SJCRH30 (cell line): ENCODE data around the gene SEC31A. TPM values are rescaled to one million over a fixed set of nuclear protein-coding genes. Genes with fewer than 3 reads are reported as not detected.
"Not testable (repeated sequence)": the region's sequence is repeated elsewhere in the genome, so short reads cannot be mapped to it uniquely, and the experiment has no call there.

ENCODE experiments used
- DNase-seq, 2 experiments: peaks; one replicate each; pipeline ENCODE4 v3.0.0-alpha.2; 2015 to 2020
- H3K27ac ChIP-seq: fragments of 250-450 bp; sonication (Bioruptor Pico); 2 replicates; pipeline ENCODE4 v1.5.1; 2020; ENCODE audit warnings: mild to moderate bottlenecking, moderate library complexity
- H3K27me3 ChIP-seq: fragments of 250-450 bp; sonication (Bioruptor Pico); 2 replicates; pipeline ENCODE4 v1.5.1; 2020; ENCODE audit warnings: mild to moderate bottlenecking, moderate library complexity
- H3K36me3 ChIP-seq: fragments of 250-450 bp; sonication (Bioruptor Pico); 2 replicates; pipeline ENCODE4 v1.5.1; 2020; ENCODE audit warnings: mild to moderate bottlenecking, moderate library complexity
- H3K4me1 ChIP-seq: fragments of 250-450 bp; sonication (Bioruptor Pico); 2 replicates; pipeline ENCODE4 v1.5.1; 2020; ENCODE audit warnings: mild to moderate bottlenecking, moderate library complexity
- H3K4me3 ChIP-seq: fragments of 250-450 bp; sonication (Bioruptor Pico); 2 replicates; pipeline ENCODE4 v1.5.1; 2020; ENCODE audit warnings: mild to moderate bottlenecking, moderate library complexity
- H3K9me3 ChIP-seq: fragments of 250-450 bp; sonication (Bioruptor Pico); replicated peaks from 2 replicates; pipeline ENCODE4 v1.5.1; 2020; ENCODE audit warnings: mild to moderate bottlenecking, moderate library complexity
- total RNA-seq: library from RNA; depleted of rRNA; stranded (reverse); fragments of >200 nt; shearing (Covaris generic); gene quantifications from 2 replicates; pipeline ENCODE4 v1.2.3, GENCODE V29; 2014

Gene SEC31A
- total RNA-seq, 1 experiment from 2014 or later, result 153 TPM

DNA sequence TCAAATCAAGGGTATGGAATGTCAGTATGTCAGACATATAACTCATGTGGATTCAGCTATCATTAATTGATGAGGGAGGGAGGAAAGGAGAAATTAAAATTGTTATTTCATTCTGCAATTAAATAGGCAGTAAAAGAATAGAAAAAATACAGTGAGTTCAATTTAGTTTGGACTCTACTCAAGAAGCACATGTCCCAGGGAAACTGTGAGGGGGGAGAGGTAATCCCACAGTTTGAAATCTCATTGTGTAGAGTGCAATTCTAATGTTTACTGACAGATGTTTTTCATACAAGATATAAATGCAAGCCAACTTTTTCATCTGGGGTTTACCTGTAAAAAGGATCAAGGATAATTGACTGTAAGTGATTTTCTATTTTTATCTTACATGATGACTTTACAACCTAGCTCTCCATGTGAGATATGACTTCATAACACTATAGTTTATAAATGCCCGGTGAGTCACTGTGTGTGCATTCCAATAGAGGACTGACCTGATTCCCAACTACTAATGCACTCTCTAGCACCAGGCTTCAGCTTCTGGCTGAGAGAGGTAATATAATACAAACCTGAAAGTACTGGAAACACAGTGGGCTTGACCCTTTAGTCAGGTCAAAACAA lies 57.1 kb downstream of the SEC31A start:
- Histone ChIP-seq H3K9me3 (no peaks in the 10 kb centered on the region), H3K36me3 (peaks cover 50% of the 10 kb centered on the region), H3K27me3 (no peaks in the 10 kb centered on the region), H3K27ac (no peak overlapping the region), H3K4me3 (no peak overlapping the region), H3K4me1 (no peaks in the 10 kb centered on the region)
- DNase-seq, result no peak

DNA sequence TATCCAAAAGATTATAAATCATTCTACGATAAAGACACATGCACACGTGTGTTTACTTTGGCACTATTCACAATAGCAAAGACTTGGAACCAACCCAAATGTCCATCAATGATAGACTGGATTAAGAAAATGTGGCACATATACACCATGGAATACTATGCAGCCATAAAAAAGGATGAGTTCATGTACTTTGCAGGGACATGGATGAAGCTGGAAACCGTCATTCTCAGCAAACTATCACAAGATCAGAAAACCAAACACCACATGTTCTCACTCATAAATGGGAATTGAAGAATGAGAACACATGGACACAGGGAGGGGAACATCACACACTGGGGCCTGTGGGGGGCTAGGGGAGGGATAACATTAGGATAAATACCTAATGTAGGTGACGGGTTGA lies 57.9 kb downstream of the SEC31A start:
- peaks cover 50% of the 10 kb centered on the region for H3K36me3 ChIP-seq
- not testable (repeated sequence) for H3K4me3 ChIP-seq, H3K9me3 ChIP-seq, H3K4me1 ChIP-seq, H3K27me3 ChIP-seq, H3K27ac ChIP-seq, DNase-seq

DNA sequence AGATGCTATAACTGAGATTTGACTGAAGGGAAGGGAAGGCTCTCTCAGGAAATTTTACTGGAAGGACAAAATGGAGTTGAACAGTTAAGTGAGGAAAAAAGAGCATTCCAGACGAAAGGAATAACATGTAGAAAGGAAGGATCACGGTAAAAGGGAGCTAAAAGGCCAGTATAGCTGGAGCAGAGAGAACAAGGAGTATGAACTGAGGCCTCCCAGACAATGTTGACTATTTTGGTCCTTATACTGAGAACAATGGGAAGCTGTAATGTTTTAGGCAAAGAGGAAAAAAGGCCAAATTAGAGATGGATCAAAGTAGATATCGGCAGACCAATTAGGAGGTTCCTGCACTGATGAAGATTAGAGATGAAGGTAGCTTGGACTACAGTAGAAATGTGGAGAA lies 65.5 kb downstream of the SEC31A start:
- no peaks in the 10 kb centered on the region for H3K27me3 ChIP-seq
- DNase-seq, result no peak
- peaks cover 74% of the 10 kb centered on the region for H3K36me3 ChIP-seq
- no peaks in the 10 kb centered on the region for H3K9me3 ChIP-seq
- no peak overlapping the region for H3K4me3 ChIP-seq
- H3K27ac ChIP-seq, result no peak overlapping the region
- H3K4me1 ChIP-seq, result no peaks in the 10 kb centered on the region

GRCh38 chr4:82823062-82823461 lies 67.9 kb downstream of the SEC31A start:
- no peak overlapping the region for H3K27ac ChIP-seq
- H3K4me3 ChIP-seq, result no peak overlapping the region
- peaks cover 76% of the 10 kb centered on the region for H3K36me3 ChIP-seq
- H3K27me3 ChIP-seq, result no peaks in the 10 kb centered on the region
- no peak for DNase-seq
- no peaks in the 10 kb centered on the region for H3K4me1 ChIP-seq
- H3K9me3 ChIP-seq, result no peaks in the 10 kb centered on the region

GRCh38 chr4:82820689-82821088 lies 70.3 kb downstream of the SEC31A start:
- Histone ChIP-seq H3K9me3 (no peaks in the 10 kb centered on the region), H3K27ac (no peak overlapping the region), H3K4me3 (no peak overlapping the region), H3K4me1 (no peaks in the 10 kb centered on the region), H3K36me3 (peaks cover 70% of the 10 kb centered on the region), H3K27me3 (no peaks in the 10 kb centered on the region)
- DNase-seq, result no peak

GRCh38 chr4:82818664-82819662 lies 72.0 kb downstream of the SEC31A start:
- Histone ChIP-seq H3K9me3 (no peaks in the 10 kb centered on the region), H3K4me1 (no peaks in the 10 kb centered on the region), H3K4me3 (no peak overlapping the region), H3K36me3 (peaks cover 52% of the 10 kb centered on the region), H3K27me3 (no peaks in the 10 kb centered on the region), H3K27ac (no peak overlapping the region)
- DNase-seq, result no peak

GRCh38 chr4:82816874-82817273 lies 74.1 kb downstream of the SEC31A start:
- not testable (repeated sequence) for H3K4me1 ChIP-seq, DNase-seq, H3K27me3 ChIP-seq, H3K9me3 ChIP-seq, H3K27ac ChIP-seq, H3K4me3 ChIP-seq
- peaks cover 39% of the 10 kb centered on the region for H3K36me3 ChIP-seq

- DNase-seq, result no peak
- Histone ChIP-seq H3K4me3 (no peak overlapping the region), H3K27me3 (no peaks in the 10 kb centered on the region), H3K9me3 (no peaks in the 10 kb centered on the region), H3K36me3 (peaks cover 19% of the 10 kb centered on the region), H3K4me1 (peaks cover 18% of the 10 kb centered on the region), H3K27ac (no peak overlapping the region)
Observed at GRCh38 chr4:82814034-82814433, 76.9 kb downstream of the SEC31A start.

DNA sequence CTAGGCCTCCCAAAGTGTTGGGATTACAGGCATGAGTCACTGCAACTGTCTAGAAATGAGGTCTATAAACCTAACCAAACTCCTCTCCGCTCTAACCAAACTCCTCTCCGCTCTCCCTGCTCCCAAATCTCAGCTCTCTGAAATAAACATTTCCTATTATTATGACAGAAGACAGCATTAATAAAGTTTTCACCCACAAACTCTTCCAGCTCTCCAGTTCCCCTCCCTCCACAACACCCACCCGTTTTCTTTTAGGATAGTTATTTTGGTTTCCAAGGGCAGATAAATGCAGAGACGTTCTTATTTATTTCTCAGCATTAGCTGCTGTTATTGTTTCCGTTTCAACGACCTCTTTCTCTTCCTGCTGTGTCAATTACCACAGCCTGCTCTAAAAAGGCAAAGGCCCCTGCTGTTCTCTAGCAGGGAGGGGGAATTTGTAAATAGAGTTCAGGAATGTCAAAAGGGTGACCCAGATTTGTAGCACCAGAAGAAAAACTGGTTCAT lies 79.1 kb downstream of the SEC31A start:
- Histone ChIP-seq H3K4me3 (no peak overlapping the region), H3K27ac (no peak overlapping the region), H3K9me3 (no peaks in the 10 kb centered on the region), H3K36me3 (peaks cover under 1% of the 10 kb centered on the region; the same call in 1 of the 2 replicates), H3K4me1 (peaks cover 18% of the 10 kb centered on the region), H3K27me3 (no peaks in the 10 kb centered on the region)
- DNase-seq, result peak in 1 of 2 experiments; percentile 51

GRCh38 chr4:82811392-82811791 lies 79.6 kb downstream of the SEC31A start:
- H3K4me3 ChIP-seq, result no peak overlapping the region

DNA sequence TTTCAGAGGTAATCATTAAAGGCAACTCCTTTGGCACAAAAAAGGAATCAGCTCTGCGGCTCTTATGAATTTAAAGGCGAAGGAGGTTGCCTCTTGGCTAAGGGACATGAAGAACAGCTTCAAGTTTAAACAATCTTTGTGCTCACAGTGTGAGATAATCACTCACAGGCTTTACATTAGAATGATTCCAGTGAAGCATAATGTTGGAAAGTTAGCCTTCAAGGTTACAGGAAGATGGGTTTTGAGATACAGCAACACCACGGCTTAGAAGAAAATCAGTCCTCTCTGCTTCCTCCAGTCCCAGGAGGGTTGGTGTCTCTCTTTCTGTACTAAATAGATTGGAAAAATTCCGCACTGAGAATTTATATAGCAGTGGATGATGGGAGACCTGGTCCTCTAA lies 80.8 kb downstream of the SEC31A start:
- Histone ChIP-seq H3K4me1 (peaks cover 18% of the 10 kb centered on the region), H3K36me3 (no peaks in the 10 kb centered on the region), H3K4me3 (no peak overlapping the region), H3K27me3 (no peaks in the 10 kb centered on the region), H3K27ac (no peak overlapping the region), H3K9me3 (no peaks in the 10 kb centered on the region)
- no peak for DNase-seq

More at GRCh38 chr4:82811392-82811791, 79.6 kb downstream of the SEC31A start:
- Histone ChIP-seq H3K36me3 (no peaks in the 10 kb centered on the region), H3K4me1 (peaks cover 18% of the 10 kb centered on the region), H3K27ac (no peak overlapping the region), H3K27me3 (no peaks in the 10 kb centered on the region), H3K9me3 (no peaks in the 10 kb centered on the region)
- DNase-seq, result no peak

DNA sequence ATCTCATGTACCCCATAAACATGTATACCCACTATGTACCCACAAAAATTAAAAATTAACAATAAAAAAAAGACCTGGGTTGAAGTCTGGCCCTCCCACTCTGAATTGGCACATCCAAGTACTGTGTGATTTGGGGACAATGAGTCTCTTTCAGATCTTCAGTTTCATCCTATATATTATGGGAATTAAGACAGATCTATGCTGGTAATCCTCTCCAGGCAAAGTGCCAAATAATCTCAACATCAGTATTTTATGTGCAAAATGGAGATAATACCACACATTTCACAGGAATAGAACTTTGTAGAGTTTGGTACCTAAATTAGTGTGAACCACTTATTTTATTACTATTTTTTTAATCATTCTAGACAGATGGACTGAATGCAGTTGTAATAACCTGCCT lies 81.3 kb downstream of the SEC31A start:
- H3K36me3 ChIP-seq, result no peaks in the 10 kb centered on the region
- H3K9me3 ChIP-seq, result no peaks in the 10 kb centered on the region
- peak; percentile 40 to 89 for DNase-seq
- no peak overlapping the region for H3K4me3 ChIP-seq
- no peak overlapping the region for H3K27ac ChIP-seq
- H3K4me1 ChIP-seq, result peaks cover 18% of the 10 kb centered on the region
- H3K27me3 ChIP-seq, result no peaks in the 10 kb centered on the region

GRCh38 chr4:82803746-82804145 lies 87.2 kb downstream of the SEC31A start:
- no peaks in the 10 kb centered on the region for H3K36me3 ChIP-seq
- no peak overlapping the region for H3K27ac ChIP-seq
- no peak for DNase-seq
- H3K27me3 ChIP-seq, result no peaks in the 10 kb centered on the region
- no peak overlapping the region for H3K4me3 ChIP-seq
- no peaks in the 10 kb centered on the region for H3K9me3 ChIP-seq
- peaks cover 10% of the 10 kb centered on the region; the same call in 1 of the 2 replicates for H3K4me1 ChIP-seq

GRCh38 chr4:82802911-82803310 lies 88.0 kb downstream of the SEC31A start:
- no peaks in the 10 kb centered on the region for H3K36me3 ChIP-seq
- no peaks in the 10 kb centered on the region for H3K9me3 ChIP-seq
- H3K4me3 ChIP-seq, result no peak overlapping the region
- peaks cover 10% of the 10 kb centered on the region; the same call in 1 of the 2 replicates for H3K4me1 ChIP-seq
- H3K27ac ChIP-seq, result no peak overlapping the region
- DNase-seq, result no peak
- no peaks in the 10 kb centered on the region for H3K27me3 ChIP-seq

GRCh38 chr4:82801910-82802521 lies 88.9 kb downstream of the SEC31A start:
- H3K4me3 ChIP-seq, result no peak overlapping the region
- H3K27me3 ChIP-seq, result no peaks in the 10 kb centered on the region
- H3K4me1 ChIP-seq, result peaks cover 12% of the 10 kb centered on the region
- peak in 1 of 2 experiments; percentile 58 for DNase-seq
- no peak overlapping the region for H3K27ac ChIP-seq
- H3K9me3 ChIP-seq, result no peaks in the 10 kb centered on the region
- no peaks in the 10 kb centered on the region for H3K36me3 ChIP-seq
